GM12873 (cell line): Measurements from ENCODE around the gene PRKAR1B.

Source experiments
- CTCF ChIP-seq: IDR thresholded peaks from 2 replicates; pipeline ENCODE4 v1.5.1; 2012; ENCODE audit warnings: low read depth, mild to moderate bottlenecking, moderate library complexity, low read length, control low read depth; ENCODE audit not compliant: insufficient read depth; ENCODE audit errors: missing control alignments

PRKAR1B gene

GRCh38 chr7:556837-557557 is 170.1 kb downstream of the PRKAR1B start:
- TF ChIP-seq CTCF, result no peak

DNA sequence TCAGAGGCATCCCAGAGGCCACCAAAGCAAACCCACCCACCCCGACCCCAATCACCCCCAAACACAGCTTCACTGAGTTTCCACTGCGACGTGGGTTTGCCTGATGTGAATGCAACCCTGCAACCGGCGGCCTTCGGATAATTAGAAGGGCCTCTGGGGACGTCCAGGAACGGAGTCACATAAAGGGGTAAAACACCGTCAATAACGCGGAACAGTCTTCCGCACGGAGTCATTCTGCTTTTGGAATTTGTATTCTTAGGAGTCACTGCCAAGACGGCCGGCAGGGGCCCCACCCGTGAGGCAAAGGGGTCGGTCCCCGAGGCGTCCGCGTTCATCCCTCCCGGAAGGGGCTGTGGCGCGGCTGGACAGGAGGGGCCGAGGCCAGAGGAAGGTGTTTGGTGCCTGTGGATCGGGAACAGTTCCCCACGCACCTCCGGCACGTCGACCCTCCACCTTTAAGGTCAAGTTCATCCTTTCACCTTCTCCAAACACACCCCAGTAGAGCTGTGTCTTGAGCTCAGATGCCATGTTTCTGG is 170.7 kb downstream of the PRKAR1B start:
- TF ChIP-seq CTCF, result no peak

DNA sequence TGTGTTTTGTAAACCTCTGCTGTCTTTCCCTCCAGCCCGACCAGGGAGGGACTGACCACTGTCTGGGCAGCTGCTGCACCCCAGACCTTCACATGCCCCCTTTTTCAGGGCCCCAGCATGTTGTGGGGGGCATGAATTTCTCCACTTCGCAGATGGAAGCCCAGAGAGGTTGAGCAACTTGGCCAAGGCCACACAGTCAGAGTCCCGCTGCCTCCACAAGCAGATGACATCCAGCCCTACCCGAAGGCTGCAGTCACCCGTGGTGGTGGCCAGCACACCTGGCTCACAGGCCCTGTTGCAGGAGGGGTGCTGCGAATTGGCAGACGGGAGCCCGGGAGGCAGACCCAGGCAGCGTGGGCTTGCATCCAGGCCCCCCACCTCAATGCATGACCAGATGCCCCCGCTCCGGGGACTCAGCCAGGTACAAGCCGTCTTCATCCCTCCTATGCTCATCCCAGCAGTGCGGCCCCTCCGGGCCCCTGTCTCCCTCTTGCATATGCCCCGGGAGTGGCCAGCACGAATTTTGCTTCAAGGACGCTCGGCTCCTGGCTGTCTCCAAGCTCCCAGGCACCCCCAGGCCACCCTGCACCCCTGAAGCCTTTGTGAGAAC is 171.4 kb downstream of the PRKAR1B start:
- no peak for TF ChIP-seq CTCF

GRCh38 chr7:553636-554111 is 173.4 kb downstream of the PRKAR1B start:
- TF ChIP-seq CTCF, result no peak

DNA sequence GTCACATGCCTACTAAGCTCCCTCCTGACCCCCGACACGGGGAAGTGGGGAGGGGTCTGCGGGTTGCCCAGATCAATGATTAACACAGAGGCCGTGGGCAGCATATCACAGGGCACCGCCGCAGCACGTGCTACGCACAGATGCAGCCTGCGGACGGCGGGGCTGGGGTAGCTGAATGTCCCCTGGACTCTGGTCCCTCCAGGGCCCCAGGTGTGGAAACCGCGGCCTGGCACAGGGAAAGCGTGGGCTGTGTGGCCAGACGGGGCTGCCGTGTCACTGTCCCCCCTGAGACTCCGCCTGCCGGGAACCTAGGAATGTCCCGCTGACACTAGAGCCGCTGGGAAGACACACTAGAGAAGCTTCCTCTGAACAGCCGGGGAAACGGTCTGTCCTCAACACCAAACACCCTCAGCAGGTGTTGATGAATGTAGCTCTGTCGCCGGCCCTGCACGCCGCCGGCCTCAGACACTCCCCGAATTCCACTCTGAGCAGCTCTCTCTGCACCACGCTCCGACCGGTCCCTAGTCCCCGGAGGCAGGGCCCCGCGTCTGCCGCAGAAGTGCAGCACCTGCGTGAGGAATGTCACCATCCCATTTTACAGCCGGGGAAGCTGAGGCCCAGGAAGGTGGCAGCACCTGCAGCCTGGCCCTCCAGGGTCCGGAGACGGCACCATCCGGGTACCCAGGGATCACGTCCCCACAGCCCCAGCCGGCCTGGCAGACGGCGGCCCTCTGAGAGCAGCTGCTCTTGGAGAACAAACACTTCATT is 174.0 kb downstream of the PRKAR1B start:
- no peak for TF ChIP-seq CTCF

DNA sequence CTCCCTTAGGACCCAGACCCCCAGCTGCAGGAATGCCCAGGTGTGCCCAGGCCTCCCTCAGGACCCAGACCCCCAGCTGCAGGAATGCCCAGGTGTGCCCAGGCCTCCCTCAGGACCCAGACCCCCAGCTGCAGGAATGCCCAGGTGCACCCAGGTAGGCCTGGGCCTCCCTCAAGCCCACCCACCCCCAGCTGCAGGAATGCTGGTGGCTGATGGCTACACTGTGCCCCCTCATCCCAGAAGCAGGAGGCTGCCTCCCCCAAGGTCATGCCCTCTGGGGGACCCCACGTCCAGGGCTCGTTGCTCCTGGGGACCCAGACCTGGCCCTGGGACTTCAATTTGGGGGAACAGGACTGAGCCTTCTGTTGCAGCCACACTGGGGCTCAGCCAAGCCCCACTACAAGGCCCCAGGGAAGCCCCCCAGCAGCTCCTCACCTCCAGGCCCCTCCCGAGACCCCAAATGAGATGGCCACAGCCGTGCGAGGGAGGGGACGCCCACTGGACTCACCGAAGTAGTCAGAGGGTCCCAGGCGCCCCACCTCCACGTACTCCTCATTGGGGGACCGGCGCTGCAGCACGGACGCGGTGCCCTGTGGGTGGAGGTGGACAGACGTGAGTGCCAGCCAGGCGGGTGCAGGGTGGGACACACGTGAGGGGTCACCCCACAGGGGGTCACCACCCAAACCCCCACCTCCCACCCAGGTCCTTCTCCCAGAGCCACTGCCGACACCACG is 176.0 kb downstream of the PRKAR1B start:
- no peak for TF ChIP-seq CTCF
